Right ventricle myocardium inferior (tissue), 1 donor: Measurements from ENCODE around the gene MRC1. TPM values are rescaled to one million over a fixed set of nuclear protein-coding genes. Genes with fewer than 3 reads are reported as not detected.
A peak's percentile ranks its signal among the peaks of the same experiment; 100 is the strongest.
"Not testable (repeated sequence)": the region's sequence is repeated elsewhere in the genome, so short reads cannot be mapped to it uniquely, and the experiment has no call there.

Source experiments
- ATAC-seq: fragments of 200-7000 bp; cut with Tn5 transposase; one replicate; pipeline ENCODE4 v1.9.1; 2020; ENCODE audit warnings: mild to moderate bottlenecking, moderate library complexity
- DNase-seq: peaks from one replicate; pipeline ENCODE4 v3.0.0; 2021; ENCODE audit errors: missing footprints
- intact Hi-C: fragments of 100-400 bp; cut with DNase I; formaldehyde crosslinking; loops from one replicate; pipeline ENCODE4 v1.11.0; 2022
- microRNA-seq: library from miRNA; unstranded; fragments of <30 nt; microRNA quantifications from one replicate; pipeline ENCODE4 v1.2.0, GENCODE V29; 2020
- total RNA-seq: library from RNA; stranded (reverse); fragmentation: NEBNext Ultra II Directional; extraction: Animal tissue kit (Norgen Biotek cat#: 25700); gene quantifications from one replicate; pipeline ENCODE4 v1.2.1, GENCODE V29; 2021
- donor health status: DM: no; HTN: yes; CAD: no; lungs with severe emphysema.

Gene MRC1
- total RNA-seq, 1 donor from 2014 or later: 38.3 TPM

DNA sequence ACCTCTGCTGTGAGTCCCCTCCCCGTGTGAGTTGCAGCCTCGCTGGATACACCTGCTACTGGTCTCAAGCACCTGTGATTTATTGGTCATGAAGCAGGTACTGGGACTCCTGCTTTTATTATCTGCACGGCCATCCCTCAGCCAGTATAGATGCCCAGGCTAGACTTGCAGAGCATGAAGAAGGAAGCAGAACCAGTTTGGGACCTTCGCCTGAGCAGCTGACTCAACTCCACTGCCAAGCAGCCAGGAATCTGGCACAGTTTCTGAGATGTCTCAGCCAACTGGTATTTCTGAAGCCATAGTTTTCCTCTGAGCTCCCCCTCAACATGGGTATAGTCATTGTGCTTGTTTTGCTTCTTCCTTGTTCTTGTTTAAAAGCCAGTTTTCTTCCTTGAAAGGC is 114.6 kb downstream of the MRC1 start:
- no peak for DNase-seq
- intact Hi-C loops: no loop called here
- ATAC-seq: peak; percentile 42

DNA sequence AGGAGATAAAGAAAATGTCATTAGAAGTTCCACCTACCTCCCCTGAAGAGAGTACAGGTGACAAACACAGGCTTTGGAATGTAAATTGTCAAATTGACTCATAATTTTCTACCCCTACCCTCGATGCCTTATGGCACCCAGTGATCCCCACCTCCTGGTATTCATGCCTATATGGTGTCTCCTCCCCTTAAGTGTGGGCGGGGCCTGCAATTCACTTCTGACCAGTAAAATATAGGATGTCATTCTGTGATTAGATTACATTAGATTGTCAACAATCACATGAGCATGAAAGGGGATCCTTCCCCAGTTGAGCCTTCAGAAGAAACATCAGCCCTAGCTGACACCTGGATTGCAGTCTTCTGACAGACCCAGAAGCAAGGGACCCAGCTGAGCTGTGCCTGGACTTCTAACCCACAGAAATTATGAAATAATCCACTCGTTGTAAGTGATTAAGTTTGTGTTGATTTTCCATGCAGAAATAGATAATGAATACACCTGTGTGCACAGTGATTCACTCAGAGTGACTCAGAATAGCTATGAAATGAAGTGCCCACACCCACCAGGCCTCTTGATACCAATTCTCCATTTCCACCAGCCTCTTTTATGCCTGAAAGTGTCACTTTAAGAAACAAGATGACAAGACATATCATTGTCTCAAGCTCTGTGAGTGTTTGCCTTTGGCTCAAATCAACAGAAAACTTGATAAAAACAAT is 134.0 kb downstream of the MRC1 start:
- intact Hi-C loops: no loop called here
- ATAC-seq: no peak
- DNase-seq: no peak

DNA sequence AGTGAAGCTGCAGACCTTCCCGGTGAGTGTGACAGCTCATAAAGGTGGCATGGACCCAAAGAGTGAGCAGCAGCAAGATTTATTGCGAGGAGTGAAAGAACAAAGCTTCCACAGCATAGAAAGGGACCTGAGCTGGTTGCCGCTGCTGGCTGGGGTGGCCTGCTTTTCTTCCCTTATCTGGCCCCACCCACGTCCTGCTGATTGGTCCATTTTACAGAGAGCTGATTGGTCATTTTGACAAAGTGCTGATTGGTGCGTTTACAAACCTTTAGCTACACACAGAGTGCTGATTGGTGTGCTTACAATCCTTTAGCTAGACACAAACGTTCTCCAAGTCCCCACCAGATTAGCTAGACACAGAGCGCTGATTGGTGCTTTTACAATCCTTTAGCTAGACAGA is 141.1 kb downstream of the MRC1 start:
- ATAC-seq, DNase-seq, intact Hi-C loops: not testable (repeated sequence)

DNA sequence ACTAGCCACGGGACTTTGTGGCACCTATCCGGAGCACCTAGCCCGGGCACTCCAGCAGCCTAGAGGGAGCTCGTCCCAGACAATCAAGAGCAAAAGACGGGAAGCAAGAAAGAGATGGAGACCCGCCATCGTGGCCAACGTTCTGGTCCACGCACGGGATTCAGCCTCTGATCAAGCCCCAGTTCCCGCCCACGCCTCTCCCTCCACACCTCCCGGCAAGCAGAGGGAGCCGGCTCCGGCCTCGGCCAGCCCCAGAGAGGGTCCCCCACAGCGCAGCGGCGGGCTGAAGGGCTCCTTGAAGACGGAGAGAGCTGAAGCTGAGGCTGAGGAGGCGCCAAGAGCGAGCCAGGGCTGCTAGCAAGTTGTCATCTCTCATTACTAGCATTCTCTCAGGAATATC is 141.6 kb downstream of the MRC1 start:
- intact Hi-C loops: no loop called here
- no peak for DNase-seq

DNA sequence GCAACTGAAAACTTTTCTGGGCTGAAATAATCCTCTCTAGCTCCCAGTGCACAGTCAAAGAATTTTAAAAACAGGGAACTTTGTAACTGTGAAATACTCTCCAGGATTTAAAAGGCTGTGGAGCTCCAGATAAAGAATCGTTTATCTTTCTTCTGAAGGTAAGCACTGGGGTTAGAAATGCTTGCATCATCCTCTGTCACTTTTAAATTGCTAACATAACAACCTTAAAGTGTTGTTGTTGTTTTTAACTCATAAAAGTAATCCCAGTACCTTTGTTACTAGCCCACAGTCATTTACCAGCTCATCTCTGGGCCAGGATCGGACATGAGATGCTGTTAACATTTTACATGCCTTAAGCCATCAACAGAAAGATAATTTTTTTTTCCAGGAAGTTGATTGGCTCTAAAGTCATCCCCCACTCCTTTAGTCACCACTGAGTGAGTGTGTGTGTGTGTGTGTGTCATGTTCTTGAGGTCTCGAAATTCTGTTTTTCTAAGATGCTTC is 142.8 kb downstream of the MRC1 start, which contains the start of gene SLC39A12:
SLC39A12 (plus strand) TSS at position 51 of the 504 bp plus-strand sequence. CDS start 1,359 bp downstream, outside the sequence.
- DNase-seq: no peak
- ATAC-seq: no peak
- intact Hi-C loops: no loop called here

More for the DNA sequence above, 141.6 kb downstream of the MRC1 start:
- no peak for ATAC-seq

DNA sequence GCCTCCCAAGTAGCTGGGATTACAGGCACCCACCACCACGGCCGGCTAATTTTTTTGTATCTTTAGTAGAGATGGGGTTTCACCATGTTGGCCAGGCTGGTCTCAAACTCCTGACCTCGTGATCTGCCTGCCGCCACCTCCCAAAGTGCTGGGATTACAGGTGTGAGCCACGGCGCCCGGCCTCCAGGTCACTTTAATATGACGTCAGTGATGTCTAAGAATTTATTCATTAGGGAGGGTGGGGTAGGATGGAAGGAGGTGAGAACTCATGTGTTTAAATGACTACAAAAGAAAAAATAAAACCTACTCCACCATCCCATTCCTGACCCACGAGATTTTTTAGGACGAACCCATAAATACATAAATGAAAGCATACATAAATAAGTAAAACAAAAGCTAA is 145.2 kb downstream of the MRC1 start:
- ATAC-seq, intact Hi-C loops, DNase-seq: not testable (repeated sequence)

DNA sequence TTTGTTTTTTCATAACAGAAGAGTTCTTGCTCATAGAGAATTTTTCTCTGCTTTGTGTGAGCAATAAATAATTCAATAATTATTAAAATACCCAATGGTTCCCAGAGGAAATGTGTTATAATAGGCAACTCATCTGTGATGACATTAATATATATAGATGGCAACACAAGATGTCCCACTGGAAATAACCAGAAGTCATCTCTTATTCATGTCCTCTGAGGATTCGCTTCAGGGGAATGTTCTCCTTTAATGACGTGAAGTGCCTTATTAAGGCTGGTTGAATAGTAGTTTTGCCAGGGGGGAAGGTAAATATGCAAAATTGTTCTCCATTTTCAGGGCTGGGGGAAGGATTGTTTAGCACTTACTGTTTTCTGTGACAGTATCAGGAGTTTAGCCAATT is 145.7 kb downstream of the MRC1 start:
- ATAC-seq (no peak), DNase-seq (no peak)
- intact Hi-C loops: no loop called here

DNA sequence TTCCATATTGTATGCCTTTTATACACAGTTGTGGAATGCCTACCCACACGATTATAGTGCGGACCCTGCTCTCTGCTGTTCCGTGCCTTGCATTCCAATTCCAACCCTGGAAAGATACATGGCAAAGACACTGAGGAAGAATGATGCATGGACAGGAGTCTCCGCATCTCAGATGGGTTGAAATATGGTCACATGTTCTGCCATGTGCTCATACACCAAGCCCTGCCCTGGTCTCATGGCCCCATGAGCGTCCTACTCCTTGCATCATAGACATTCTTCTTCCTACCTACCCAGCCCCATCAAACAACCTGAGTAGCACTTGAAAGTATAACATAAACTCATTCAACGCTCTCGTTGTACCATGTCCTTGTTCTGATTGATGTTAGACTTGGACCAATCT is 148.9 kb downstream of the MRC1 start:
- no peak for DNase-seq
- ATAC-seq: no peak
- intact Hi-C loops: no loop called here

DNA sequence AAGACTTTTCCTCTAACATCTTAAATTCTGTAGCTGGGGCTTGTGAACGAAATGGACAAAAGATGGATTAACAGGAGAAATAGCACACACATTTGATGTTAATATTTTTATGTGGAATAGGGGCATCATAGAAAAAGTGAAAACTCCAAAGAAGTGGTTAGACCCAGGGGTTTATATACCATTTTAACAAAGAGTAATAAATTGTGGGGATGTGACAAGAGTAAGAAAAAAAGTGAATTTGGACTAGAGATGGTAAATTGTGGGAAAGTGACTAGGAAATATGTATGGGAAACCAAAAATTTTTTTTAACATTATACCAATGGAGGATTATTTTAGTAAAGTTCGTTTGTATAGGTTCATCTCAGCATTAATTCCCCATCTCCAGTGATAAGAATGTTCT is 150.7 kb downstream of the MRC1 start:
- DNase-seq (no peak), ATAC-seq (no peak)
- intact Hi-C loops: no loop called here

Small RNAs within 50 kb of the gene (microRNA-seq; reads per million reads assigned to microRNA genes)
- 7.2 reads per million, percentile 19 among the genes with 10 or more reads in this experiment for gene MIR511

Other genes starting within 250 kb of the MRC1 start
- 157 TPM for gene HACD1, start 192.0 kb upstream of the MRC1 start, total RNA-seq
- 19.4 TPM for gene STAM, start 165.2 kb upstream of the MRC1 start, total RNA-seq
- 0.51 TPM for gene TMEM236, start 57.1 kb upstream of the MRC1 start, total RNA-seq
- gene SLC39A12, start 142.6 kb downstream of the MRC1 start, total RNA-seq: not detected